Hepatocyte (in vitro differentiated cells): Measurements from ENCODE around the gene LPP.

Experiments used
- CTCF ChIP-seq: fragments of 200-600 bp; sonication (generic); IDR thresholded peaks from 2 replicates; pipeline ENCODE4 v1.5.1; 2016; ENCODE audit warnings: antibody characterized with exemption, mild to moderate bottlenecking; ENCODE audit not compliant: poor library complexity
- EZH2phosphoT487 ChIP-seq: fragments of 200-600 bp; sonication (generic); IDR thresholded peaks from one replicate; pipeline ENCODE4 v1.6.1; 2018; ENCODE audit warnings: antibody characterized with exemption, mild to moderate bottlenecking, low read depth, moderate library complexity; ENCODE audit not compliant: unreplicated experiment, severe bottlenecking

GRCh38 chr3:188685789-188686188, 531.8 kb downstream of the LPP start:
- TF ChIP-seq CTCF = no peak
- no peak for TF ChIP-seq EZH2phosphoT487
